GM18502 (cell line): Measurements from ENCODE around the gene TWIST2.

ENCODE experiments used
- ATAC-seq: cut with Tn5 transposase; IDR thresholded peaks from one replicate; pipeline ENCODE4 v1.9.1; 2021; ENCODE audit warnings: mild to moderate bottlenecking; ENCODE audit not compliant: unreplicated experiment, poor library complexity

The TWIST2 gene

GRCh38 chr2:238947920-238948710 is 100.2 kb downstream of the TWIST2 start:
- ATAC-seq = no peak

DNA sequence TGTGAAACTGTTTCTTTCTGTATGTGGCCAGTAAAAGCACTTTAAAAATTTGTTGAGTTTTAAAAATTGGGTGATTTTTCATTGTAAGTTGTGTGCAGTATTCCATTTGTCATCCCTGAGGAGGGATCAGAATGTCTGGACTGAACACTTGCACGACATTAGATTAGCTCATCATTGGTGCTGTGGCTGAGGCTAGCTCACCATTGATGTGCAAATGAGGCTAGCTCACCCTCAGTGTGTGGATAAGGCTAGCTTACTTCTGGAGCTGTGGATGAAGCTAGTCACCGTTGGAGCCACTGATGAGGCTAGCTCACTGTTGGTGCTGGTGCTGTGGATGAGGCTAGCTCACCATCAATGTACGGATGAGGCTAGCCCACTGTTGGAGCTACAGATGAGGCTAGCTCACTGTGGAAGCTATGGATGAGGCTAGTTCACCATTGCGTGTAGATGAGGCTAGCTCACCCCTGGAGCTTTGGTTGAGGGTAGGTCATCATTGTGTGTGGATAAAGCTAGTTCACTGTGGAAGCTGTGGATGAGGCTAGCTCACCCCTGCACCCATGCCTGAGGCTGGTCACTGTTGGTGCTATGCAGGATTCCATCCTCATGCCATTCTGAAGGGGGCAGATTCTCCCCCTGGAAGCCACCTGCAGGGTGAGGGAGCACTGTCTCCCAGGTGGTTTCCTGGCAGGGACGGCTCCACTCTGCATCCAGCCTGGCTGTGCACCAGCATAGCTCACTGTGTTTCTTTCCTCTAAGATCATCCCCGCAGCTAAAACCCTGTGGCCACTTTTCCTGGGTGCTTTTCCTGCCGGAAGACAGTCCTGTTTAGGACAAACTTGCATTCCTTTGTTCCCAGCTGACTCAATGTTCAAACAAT is 101.1 kb downstream of the TWIST2 start:
- ATAC-seq = no peak

DNA sequence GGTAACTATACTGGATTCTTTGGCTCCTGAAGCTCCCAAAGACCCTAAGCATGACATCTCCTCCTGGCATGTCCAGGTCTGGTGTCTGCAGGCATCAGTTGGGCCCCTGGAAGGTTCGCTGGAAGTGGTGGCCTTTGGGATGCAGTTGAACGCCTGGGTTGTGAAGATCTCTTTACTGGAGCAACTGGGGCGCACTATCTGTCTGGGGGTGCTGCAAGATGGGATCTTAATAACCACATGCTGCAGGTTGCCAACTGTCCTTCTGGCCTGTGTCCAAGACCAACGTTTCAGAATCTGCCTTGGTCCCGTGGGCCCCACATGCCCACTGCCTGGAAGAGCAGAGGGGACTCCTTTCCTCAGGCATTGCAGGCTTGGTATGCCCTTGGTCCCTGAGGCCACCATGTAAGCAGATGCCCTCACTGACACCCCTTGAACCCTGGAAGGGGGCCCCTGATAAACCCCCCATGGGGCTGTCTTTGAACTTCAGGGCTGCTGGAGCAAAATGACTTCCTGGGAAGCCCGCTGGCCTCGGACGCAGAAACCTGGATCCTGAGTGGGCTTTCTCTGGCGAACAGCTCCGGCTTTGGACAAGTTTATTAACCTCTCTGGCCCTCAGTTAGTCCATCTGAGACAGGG is 101.9 kb downstream of the TWIST2 start:
- no peak for ATAC-seq

DNA sequence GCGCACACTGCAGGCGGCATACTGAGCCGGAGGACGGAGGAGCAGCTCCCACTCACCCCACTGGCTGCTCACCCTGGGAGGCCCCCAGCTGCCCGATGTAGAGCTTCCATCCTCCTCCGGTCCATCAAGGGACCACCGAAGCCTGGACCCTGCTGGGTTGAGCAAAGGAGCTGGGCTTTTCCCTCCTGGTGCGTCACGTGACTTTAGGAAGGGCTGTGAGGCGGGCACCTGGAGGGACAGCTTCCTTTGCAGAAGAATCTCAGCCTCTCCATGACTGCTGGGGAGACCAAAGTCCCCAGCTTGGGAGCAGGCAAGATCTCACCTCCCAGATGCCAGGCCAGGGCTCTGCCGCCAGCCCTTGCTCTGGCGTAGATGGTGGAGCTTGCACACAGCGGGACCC is 102.7 kb downstream of the TWIST2 start:
- ATAC-seq = no peak

GRCh38 chr2:238952261-238952919 is 104.5 kb downstream of the TWIST2 start:
- no peak for ATAC-seq

DNA sequence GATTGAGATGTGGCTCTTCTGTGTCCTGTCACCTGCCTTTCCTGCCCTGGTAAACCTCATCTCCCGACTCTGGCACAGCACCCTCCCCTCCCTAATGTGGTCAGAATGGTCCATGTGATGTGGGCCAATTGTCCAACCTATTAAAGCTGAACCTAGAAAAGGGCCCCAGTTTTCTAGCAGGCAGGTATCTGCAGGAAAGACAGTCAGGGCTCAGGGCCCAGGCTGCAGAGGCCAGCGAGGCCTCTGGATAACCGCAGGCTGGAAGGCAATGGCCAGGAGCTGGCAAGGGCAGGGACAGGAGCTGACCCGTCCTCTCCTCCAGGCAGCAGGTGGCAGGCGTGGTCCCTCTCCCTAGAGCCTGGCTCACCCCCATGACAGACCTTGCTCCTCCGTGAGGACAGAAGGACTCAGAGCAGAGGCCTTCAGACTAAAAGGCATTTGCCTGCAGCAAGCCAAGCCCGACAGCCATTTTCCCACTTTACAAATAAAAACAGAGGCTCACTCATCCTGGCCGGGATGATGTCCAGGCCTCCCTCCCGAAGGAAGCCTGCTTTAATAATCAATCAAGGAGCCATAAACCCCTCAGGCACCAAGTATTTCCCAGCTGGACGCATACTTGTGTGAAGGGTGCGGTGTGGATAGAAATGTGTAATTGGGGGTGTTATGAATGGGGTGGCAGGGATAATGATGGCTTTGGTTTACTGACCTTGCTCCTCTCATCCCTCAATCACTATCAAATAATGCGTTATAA is 107.1 kb downstream of the TWIST2 start:
- ATAC-seq = no peak

- no peak for ATAC-seq
These were observed 108.0 kb downstream of the TWIST2 start for GRCh38 chr2:238955648-238956531.

GRCh38 chr2:238956676-238957075 is 108.8 kb downstream of the TWIST2 start:
- ATAC-seq = no peak
